Liver (tissue), 9 donors: ENCODE data around the gene ITGA2. TPM values are rescaled to one million over a fixed set of nuclear protein-coding genes. Genes with fewer than 3 reads are reported as not detected.
A peak's percentile ranks its signal among the peaks of the same experiment; 100 is the strongest.
"Not testable (repeated sequence)": the region's sequence is repeated elsewhere in the genome, so short reads cannot be mapped to it uniquely, and the experiment has no call there.

Experiments used
- DNase-seq: peaks from one replicate; pipeline ENCODE4 v3.0.0-alpha.2; 2017; ENCODE audit warnings: low spot score
- H3K27ac ChIP-seq, 2 donors: one replicate each; pipeline ENCODE4 v1.7.0; 2013; ENCODE audit warnings: inconsistent platforms in 2 of 2, low read length in 2 of 2, control low read depth in 1 of 2, low read depth in 1 of 2, mild to moderate bottlenecking in 1 of 2
- H3K27me3 ChIP-seq, 4 donors: one replicate each; pipeline versions ENCODE4 v1.6.1 to v1.7.0; 2013; ENCODE audit warnings: low read length in 3 of 4, inconsistent platforms in 1 of 4, mild to moderate bottlenecking in 1 of 4, moderate library complexity in 1 of 4; ENCODE audit not compliant: control insufficient read depth in 4 of 4, insufficient read depth in 4 of 4
- H3K36me3 ChIP-seq, 4 donors: one replicate each; pipeline versions ENCODE4 v1.6.1 to v1.7.0; 2013; ENCODE audit warnings: low read length in 3 of 4, mild to moderate bottlenecking in 3 of 4, low read depth in 1 of 4, moderate library complexity in 1 of 4; ENCODE audit not compliant: control insufficient read depth in 4 of 4, insufficient read depth in 3 of 4
- H3K4me1 ChIP-seq, 4 donors: one replicate each; pipeline versions ENCODE4 v1.6.1 to v1.7.0; 2013; ENCODE audit warnings: low read length in 3 of 4, mild to moderate bottlenecking in 3 of 4, moderate library complexity in 1 of 4; ENCODE audit not compliant: control insufficient read depth in 4 of 4, insufficient read depth in 4 of 4
- H3K4me3 ChIP-seq, 3 donors: one replicate each; pipeline versions ENCODE4 v1.6.1 to v1.7.0; 2013; ENCODE audit warnings: low read length in 3 of 3, control low read depth in 1 of 3, low read depth in 1 of 3, mild to moderate bottlenecking in 1 of 3
- H3K9ac ChIP-seq, 2 donors: one replicate each; pipeline ENCODE4 v1.7.0; 2013; ENCODE audit warnings: low read length in 2 of 2, mild to moderate bottlenecking in 2 of 2, moderate library complexity in 2 of 2, control low read depth in 1 of 2, low read depth in 1 of 2
- H3K9me3 ChIP-seq, 4 donors: one replicate each; pipeline versions ENCODE4 v1.6.1 to v1.7.0; 2013; ENCODE audit warnings: low read length in 3 of 4; ENCODE audit not compliant: control insufficient read depth in 4 of 4
- EGR1 ChIP-seq, 2 donors: IDR thresholded peaks; 2 replicates each; pipeline ENCODE4 v1.6.1; 2016 to 2018; ENCODE audit warnings: antibody characterized with exemption in 2 of 2, low read depth in 2 of 2
- FOXA1 ChIP-seq: IDR thresholded peaks from 2 replicates; pipeline ENCODE4 v1.6.1; 2016; ENCODE audit warnings: antibody characterized with exemption
- FOXA2 ChIP-seq: IDR thresholded peaks from 2 replicates; pipeline ENCODE4 v1.6.1; 2016; ENCODE audit warnings: antibody characterized with exemption
- GABPA ChIP-seq, 2 donors: IDR thresholded peaks in 1 of 2; conservative IDR thresholded peaks in 1 of 2; 2 replicates each; pipeline ENCODE4 v1.6.1; 2016; ENCODE audit warnings: antibody characterized with exemption in 2 of 2, mild to moderate bottlenecking in 1 of 2, moderate library complexity in 1 of 2
- HNF4A ChIP-seq, 2 donors: conservative IDR thresholded peaks; 2 replicates each; pipeline ENCODE4 v1.6.1; 2016; ENCODE audit warnings: antibody characterized with exemption in 2 of 2, mild to moderate bottlenecking in 2 of 2
- HNF4G ChIP-seq: IDR thresholded peaks from 2 replicates; pipeline ENCODE4 v1.6.1; 2016; ENCODE audit warnings: antibody characterized with exemption
- NR2F2 ChIP-seq: IDR thresholded peaks from 2 replicates; pipeline ENCODE4 v1.6.1; 2016; ENCODE audit warnings: antibody characterized with exemption
- RAD21 ChIP-seq, 2 donors: IDR thresholded peaks; 2 replicates each; pipeline ENCODE4 v1.6.1; 2016; ENCODE audit warnings: antibody characterized with exemption in 2 of 2, mild to moderate bottlenecking in 2 of 2
- REST ChIP-seq: IDR thresholded peaks from 2 replicates; pipeline ENCODE4 v1.6.1; 2016; ENCODE audit warnings: antibody characterized with exemption, mild to moderate bottlenecking
- RXRA ChIP-seq, 2 donors: IDR thresholded peaks; 2 replicates each; pipeline ENCODE4 v1.6.1; 2017 to 2018; ENCODE audit warnings: antibody characterized with exemption in 2 of 2, mild to moderate bottlenecking in 1 of 2
- SP1 ChIP-seq: IDR thresholded peaks from 2 replicates; pipeline ENCODE4 v1.6.1; 2018; ENCODE audit warnings: antibody characterized with exemption, mild to moderate bottlenecking
- YY1 ChIP-seq: IDR thresholded peaks from 2 replicates; pipeline ENCODE4 v1.6.1; 2016; ENCODE audit warnings: antibody characterized with exemption, mild to moderate bottlenecking
- WGBS: extraction: QIAGEN DNeasy Blood & Tissue Kit; methylation state at CpG from one replicate; pipeline ENCODE4 v1.1.7; 2013; 5-methylcytosine and 5-hydroxymethylcytosine counted together
- polyA plus RNA-seq, 2 donors: library from polyadenylated mRNA; stranded (reverse) in 1 of 2; unstranded in 1 of 2; fragments of 200-250 nt in 1 of 2; fragments of >200 nt in 1 of 2; fragmentation: Nextera tagmentation in 1 of 2; extraction: Ambion mirVana in 1 of 2; gene quantifications; one replicate each; pipeline versions ENCODE4 v1.2.1 to v1.2.3, GENCODE V29; 2013 to 2015
- total RNA-seq, 2 donors: library from RNA; depleted of rRNA; stranded (reverse); fragments of >200 nt; gene quantifications; one replicate each; pipeline ENCODE4 v1.2.3, GENCODE V29; 2014
- TF ChIP-seq, protein P1 (sequence below): IDR thresholded peaks from 2 replicates; pipeline ENCODE4 v1.6.1; 2016; ENCODE audit warnings: antibody characterized with exemption
- donor health status: healthy.
- donor health status: healthy.
- donor health status: healthy.
- donor health status: healthy.
- donor health status: healthy.

ITGA2 gene
- total and polyA plus RNA-seq, 4 donors, result 0.12 to 0.61 (median 0.33) TPM

GRCh38 chr5:52963636-52964035 lies 25.5 kb upstream of the ITGA2 start (continued):
- no peak for TF ChIP-seq REST

- TF ChIP-seq SP1 (no peak), RAD21 (IDR thresholded peaks at IDR 0.05) (peak in 1 of 2 donors; percentile 24)
- no peak for DNase-seq
- Histone ChIP-seq H3K4me3 (no peak overlapping the region), H3K27me3 (no peaks in the 10 kb centered on the region), H3K27ac (no peak overlapping the region), H3K9ac (no peak overlapping the region), H3K36me3 (no peaks in the 10 kb centered on the region), H3K4me1 (no peaks in the 10 kb centered on the region), H3K9me3 (no peaks in the 10 kb centered on the region)
- 97% methylated on average over 1 of the region's 1 CpG for WGBS
These were observed 25.0 kb upstream of the ITGA2 start for GRCh38 chr5:52964138-52964537.

- 80% methylated on average over 7 of the region's 7 CpGs for WGBS
- H3K27me3 ChIP-seq, DNase-seq, H3K9ac ChIP-seq, H3K36me3 ChIP-seq, H3K4me1 ChIP-seq, H3K27ac ChIP-seq, H3K9me3 ChIP-seq, H3K4me3 ChIP-seq: not testable (repeated sequence)
These were observed 13.0 kb upstream of the ITGA2 start for GRCh38 chr5:52976157-52976556.

- no peak overlapping the region for H3K9ac ChIP-seq
- H3K27me3 ChIP-seq, result no peaks in the 10 kb centered on the region
- H3K4me3 ChIP-seq, result no peak overlapping the region
- TF ChIP-seq YY1, result no peak
- no peak for TF ChIP-seq NR2F2
- TF ChIP-seq FOXA1, result no peak
- no peak overlapping the region for H3K27ac ChIP-seq
- H3K4me1 ChIP-seq, result no peaks in the 10 kb centered on the region
- DNase-seq, result no peak
- WGBS, result 94% methylated on average over 7 of the region's 7 CpGs
- H3K9me3 ChIP-seq, result peaks cover 0 to 9% (median 3%) of the 10 kb centered on the region in 4 donors
- no peaks in the 10 kb centered on the region for H3K36me3 ChIP-seq
These were observed 11.8 kb upstream of the ITGA2 start for GRCh38 chr5:52977264-52977897.

GRCh38 chr5:52981507-52981906 lies 7.6 kb upstream of the ITGA2 start:
- Histone ChIP-seq H3K9me3 (peaks cover 0 to 8% (median 2%) of the 10 kb centered on the region in 4 donors), H3K27ac (no peak overlapping the region), H3K4me1 (no peaks in the 10 kb centered on the region), H3K36me3 (no peaks in the 10 kb centered on the region), H3K27me3 (no peaks in the 10 kb centered on the region), H3K9ac (no peak overlapping the region), H3K4me3 (no peak overlapping the region)
- 86% methylated on average over 4 of the region's 4 CpGs for WGBS
- DNase-seq, result no peak
- TF ChIP-seq GABPA (IDR thresholded peaks at IDR 0.05 in 1 of 2, conservative IDR thresholded peaks at IDR 0.05 in 1 of 2) (no peak), HNF4A (conservative IDR thresholded peaks at IDR 0.05) (no peak), RXRA (IDR thresholded peaks at IDR 0.05) (no peak), REST (no peak), FOXA2 (no peak), SP1 (no peak), HNF4G (no peak), EGR1 (IDR thresholded peaks at IDR 0.05; ENCODE audit: low read depth in 2 of 2) (no peak), FOXA1 (no peak)
- TF ChIP-seq, protein P1, sequence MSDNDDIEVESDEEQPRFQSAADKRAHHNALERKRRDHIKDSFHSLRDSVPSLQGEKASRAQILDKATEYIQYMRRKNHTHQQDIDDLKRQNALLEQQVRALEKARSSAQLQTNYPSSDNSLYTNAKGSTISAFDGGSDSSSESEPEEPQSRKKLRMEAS, result no peak
